HepG2 (cell line): ENCODE data around the gene HTRA2. TPM values are rescaled to one million over a fixed set of nuclear protein-coding genes. Genes with fewer than 3 reads are reported as not detected.

Experiments
- ATAC-seq: fragments of 200-7000 bp; cut with Tn5 transposase; 3 replicates; pipeline ENCODE4 v1.9.1; 2020; ENCODE audit warnings: mild to moderate bottlenecking, moderate library complexity
- BruUV-seq: library from RNA; stranded (reverse); fragments of 400-500 nt; replicated peaks from 2 replicates; lab custom pipeline; 2021; lab: Mats Ljungman, UMichigan
- CTCF ChIA-PET: fragments of 300-600 bp; formaldehyde crosslinking; extraction: SDS; loops from one replicate; lab custom pipeline; 2021; ENCODE audit warnings: low total read pairs, inconsistent platforms, low intra/inter-chr PET ratio; lab: Yijun Ruan, JAX
- POLR2A ChIA-PET: fragments of 350-600 bp; sonication (Branson Sonifier 250); formaldehyde crosslinking; loops from one replicate; lab custom pipeline; 2020; ENCODE audit warnings: antibody characterized with exemption, inconsistent platforms; lab: Yijun Ruan, JAX
- DNase-seq: peaks from one replicate; pipeline ENCODE4 v3.0.0-alpha.2; 2015; ENCODE audit warnings: low spot score
- FAIRE-seq: peaks from 3 replicates; lab custom pipeline; 2011; peaks lifted over from hg19 to GRCh38; lab: Jason Lieb, UNC
- H2AFZ ChIP-seq: one replicate; pipeline ENCODE4 v1.6.1; 2011; ENCODE audit warnings: low read length, inconsistent platforms
- H3K27ac ChIP-seq: fragments of 300-600 bp; 3 replicates; pipeline ENCODE4 v1.8.0; 2011; ENCODE audit warnings: mixed run types, mild to moderate bottlenecking, mixed read lengths, low read length, inconsistent platforms; ENCODE audit not compliant: insufficient read depth; ENCODE audit errors: extremely low read length
- H3K27me3 ChIP-seq, 2 experiments: fragments of 200-600 bp in 1 of 2; 2 replicates in 1 of 2; 3 replicates in 1 of 2; pipeline versions ENCODE4 v1.6.0 to v1.8.0; 2011; ENCODE audit warnings: low read length in 2 of 2, mild to moderate bottlenecking in 2 of 2, moderate library complexity in 2 of 2, inconsistent platforms in 1 of 2; ENCODE audit not compliant: insufficient read depth in 2 of 2, control insufficient read depth in 1 of 2
- H3K36me3 ChIP-seq, 2 experiments: fragments of 200-600 bp in 1 of 2; replicated peaks in 1 of 2; 2 replicates in 1 of 2; 3 replicates in 1 of 2; pipeline versions ENCODE4 v1.5.1 to v1.8.0; 2011; ENCODE audit warnings: low read length in 2 of 2, inconsistent platforms in 1 of 2; ENCODE audit not compliant: insufficient read depth in 2 of 2, control insufficient read depth in 1 of 2
- H3K4me1 ChIP-seq: 2 replicates; pipeline ENCODE4 v1.5.1; 2012; ENCODE audit warnings: low read length, inconsistent platforms; ENCODE audit not compliant: insufficient read depth
- H3K4me2 ChIP-seq: 2 replicates; pipeline ENCODE4 v1.6.0; 2011; ENCODE audit warnings: low read depth, low read length, inconsistent platforms
- H3K4me3 ChIP-seq, 3 experiments: fragments of 200-600 bp in 1 of 3; sonication (generic), shearing (Covaris generic) in 1 of 3; replicated peaks in 1 of 3; 2 replicates each; pipeline ENCODE4 v1.5.1; 2011 to 2016; ENCODE audit warnings: low read length in 3 of 3, inconsistent platforms in 2 of 3, low read depth in 2 of 3, mild to moderate bottlenecking in 2 of 3, control low read depth in 1 of 3, mixed read lengths in 1 of 3; ENCODE audit not compliant: insufficient read depth in 1 of 3
- H3K79me2 ChIP-seq: one replicate; pipeline ENCODE4 v1.6.1; 2011; ENCODE audit warnings: low read length, inconsistent platforms; ENCODE audit not compliant: insufficient read depth
- H3K9ac ChIP-seq: 2 replicates; pipeline ENCODE4 v1.6.0; 2011; ENCODE audit warnings: mild to moderate bottlenecking, low read depth, low read length, inconsistent platforms; ENCODE audit not compliant: insufficient read depth
- H3K9me3 ChIP-seq: 2 replicates; pipeline ENCODE4 v1.5.1; 2012; ENCODE audit warnings: mild to moderate bottlenecking, low read length
- H4K20me1 ChIP-seq: 2 replicates; pipeline ENCODE4 v1.6.0; 2011; ENCODE audit warnings: inconsistent platforms, mild to moderate bottlenecking, low read length, moderate library complexity; ENCODE audit not compliant: insufficient read depth
- ATRX ChIP-seq: sonication (generic); formaldehyde crosslinking; IDR thresholded peaks from 2 replicates; pipeline ENCODE4 v1.4.0; 2020; ENCODE audit warnings: missing genetic modification reagents, borderline replicate concordance
- PHF21A ChIP-seq: sonication (generic); formaldehyde crosslinking; IDR thresholded peaks from 2 replicates; pipeline ENCODE4 v1.5.0; 2020; ENCODE audit warnings: mild to moderate bottlenecking, missing genetic modification reagents
- SALL1 ChIP-seq: sonication (generic); formaldehyde crosslinking; IDR thresholded peaks from 2 replicates; pipeline ENCODE4 v1.8.0; 2022; ENCODE audit warnings: mild to moderate bottlenecking, missing genetic modification reagents
- SNAPC2 ChIP-seq: sonication (generic); formaldehyde crosslinking; IDR thresholded peaks from 2 replicates; pipeline ENCODE4 v1.8.1; 2022; ENCODE audit warnings: mild to moderate bottlenecking, missing genetic modification reagents
- TRAFD1 ChIP-seq: sonication (generic); formaldehyde crosslinking; IDR thresholded peaks from 2 replicates; pipeline ENCODE4 v1.5.1; 2020; ENCODE audit warnings: missing genetic modification reagents, mild to moderate bottlenecking, borderline replicate concordance
- ZNF138 ChIP-seq: sonication (generic); formaldehyde crosslinking; IDR thresholded peaks from 2 replicates; pipeline ENCODE4 v1.5.0; 2020; ENCODE audit warnings: mild to moderate bottlenecking, low read depth, missing genetic modification reagents
- ZNF225 ChIP-seq: sonication (generic); formaldehyde crosslinking; IDR thresholded peaks from 2 replicates; pipeline ENCODE4 v1.4.0; 2020; ENCODE audit warnings: mild to moderate bottlenecking, missing genetic modification reagents
- ZNF530 ChIP-seq: sonication (generic); formaldehyde crosslinking; IDR thresholded peaks from 2 replicates; pipeline ENCODE4 v1.5.0; 2020; ENCODE audit warnings: low read depth, mild to moderate bottlenecking, missing genetic modification reagents
- ZNF558 ChIP-seq: sonication (generic); formaldehyde crosslinking; IDR thresholded peaks from 2 replicates; pipeline ENCODE4 v1.9.0; 2022; ENCODE audit warnings: mild to moderate bottlenecking, missing genetic modification reagents, borderline replicate concordance
- ZNF770 ChIP-seq: sonication (generic); formaldehyde crosslinking; IDR thresholded peaks from 2 replicates; pipeline ENCODE4 v1.5.0; 2020; ENCODE audit warnings: mild to moderate bottlenecking, missing genetic modification reagents
- WGBS: methylation state at CpG from one replicate; pipeline ENCODE4 v1.1.6; 2017; ENCODE audit warnings: low lambda C conversion rate; 5-methylcytosine and 5-hydroxymethylcytosine counted together
- in situ Hi-C: cut with HindIII; loops from 2 replicates; pipeline ENCODE4 v1.10.0; 2017; ENCODE audit warnings: low pct_unique_long_range_greater_than_20kb; ENCODE audit not compliant: extremely low pct_ligation_motif_present
- intact Hi-C: fragments of 100-400 bp; cut with micrococcal nuclease; formaldehyde crosslinking; loops from one replicate; pipeline ENCODE4 v1.10.0; 2022; ENCODE audit not compliant: unreplicated experiment
- polyA plus RNA-seq, 8 experiments: library from polyadenylated mRNA; depleted of rRNA in 3 of 8; stranded (reverse) in 7 of 8; unstranded in 1 of 8; fragments of >200 nt; fragmentation: Illumina TruSeq in 4 of 8; extraction: Trizol in 4 of 8; gene quantifications; 2 replicates each; pipeline versions ENCODE4 v1.2.1 to v1.2.3, GENCODE V29; 2011 to 2016; ENCODE audit warnings: low read depth in 4 of 8, missing spikeins in 1 of 8, mixed read lengths in 1 of 8; ENCODE audit not compliant: insufficient read depth in 1 of 8
- total RNA-seq, 5 experiments: library from RNA; depleted of rRNA; stranded (reverse); fragments of >200 nt; fragmentation: Illumina TruSeq; extraction: Trizol; gene quantifications; 2 replicates each; pipeline ENCODE4 v1.2.3, GENCODE V29; 2016; ENCODE audit warnings: low read depth in 1 of 5
- TF ChIP-seq, protein P1 (sequence below): IDR thresholded peaks from 2 replicates; pipeline ENCODE4 v1.6.1; 2018; ENCODE audit warnings: missing genetic modification reagents, mild to moderate bottlenecking, missing compliant biosample characterization
- TF ChIP-seq, protein P2 (sequence below): sonication (generic); formaldehyde crosslinking; IDR thresholded peaks from 2 replicates; pipeline ENCODE4 v1.5.0; 2020; ENCODE audit warnings: missing genetic modification reagents, mild to moderate bottlenecking, borderline replicate concordance

Gene HTRA2
- total and polyA plus RNA-seq, 2 of the 13 experiments (the other 11 are each of a cell fraction or from before 2014, with no cell fraction given) = 47.7 to 50.3 TPM

DNA sequence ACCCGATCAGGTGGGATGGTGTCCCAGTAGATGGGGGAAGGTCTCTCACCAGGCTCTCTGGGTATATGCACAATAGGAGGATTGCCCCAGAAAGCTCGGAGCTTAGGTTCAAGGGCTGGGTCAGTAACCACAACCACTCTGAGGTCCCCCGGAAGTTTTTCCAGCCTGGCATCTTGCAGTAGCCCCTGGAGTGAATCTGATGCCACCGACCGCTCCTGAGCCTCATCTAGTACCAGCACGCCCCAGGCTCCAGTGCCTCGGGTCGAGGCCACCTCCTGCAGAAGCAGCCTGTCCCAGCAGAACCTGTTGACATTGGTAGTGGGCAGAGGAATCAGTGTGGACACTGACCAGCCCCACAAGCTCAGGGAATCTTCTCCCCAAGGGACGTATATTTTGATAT, 5.7 kb upstream of the HTRA2 start:
- Histone ChIP-seq H2AFZ (no peak overlapping the region), H3K9me3 (no peaks in the 10 kb centered on the region), H3K4me3 (no peak overlapping the region), H3K27ac (no peak overlapping the region), H3K27me3 (no peaks in the 10 kb centered on the region; a peak in 1 of 5 replicates), H3K79me2 (peaks cover 40% of the 10 kb centered on the region), H3K9ac (no peak overlapping the region), H3K4me1 (peaks cover 59% of the 10 kb centered on the region), H3K4me2 (no peak overlapping the region), H4K20me1 (no peaks in the 10 kb centered on the region), H3K36me3 (peaks cover 23 to 48% of the 10 kb centered on the region in 2 experiments)
- FAIRE-seq (no peak), DNase-seq (no peak), ATAC-seq (no peak)
- CTCF ChIA-PET = no interaction called here
- no peak for TF ChIP-seq TRAFD1 (CRISPR knock-in tag)
- no peak for TF ChIP-seq SNAPC2 (CRISPR knock-in tag)
- TF ChIP-seq ZNF770 (CRISPR knock-in tag) = no peak
- TF ChIP-seq ZNF138 = no peak
- no peak for TF ChIP-seq ATRX (CRISPR knock-in tag)
- no peak for TF ChIP-seq ZNF225 (CRISPR knock-in tag)
- TF ChIP-seq, protein P1, sequence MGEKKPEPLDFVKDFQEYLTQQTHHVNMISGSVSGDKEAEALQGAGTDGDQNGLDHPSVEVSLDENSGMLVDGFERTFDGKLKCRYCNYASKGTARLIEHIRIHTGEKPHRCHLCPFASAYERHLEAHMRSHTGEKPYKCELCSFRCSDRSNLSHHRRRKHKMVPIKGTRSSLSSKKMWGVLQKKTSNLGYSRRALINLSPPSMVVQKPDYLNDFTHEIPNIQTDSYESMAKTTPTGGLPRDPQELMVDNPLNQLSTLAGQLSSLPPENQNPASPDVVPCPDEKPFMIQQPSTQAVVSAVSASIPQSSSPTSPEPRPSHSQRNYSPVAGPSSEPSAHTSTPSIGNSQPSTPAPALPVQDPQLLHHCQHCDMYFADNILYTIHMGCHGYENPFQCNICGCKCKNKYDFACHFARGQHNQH = no peak
- peak; percentile 21; the same call in 1 of the 2 replicates for TF ChIP-seq SALL1 (CRISPR knock-in tag)
- no peak for TF ChIP-seq ZNF530 (CRISPR knock-in tag)
- TF ChIP-seq, protein P2, sequence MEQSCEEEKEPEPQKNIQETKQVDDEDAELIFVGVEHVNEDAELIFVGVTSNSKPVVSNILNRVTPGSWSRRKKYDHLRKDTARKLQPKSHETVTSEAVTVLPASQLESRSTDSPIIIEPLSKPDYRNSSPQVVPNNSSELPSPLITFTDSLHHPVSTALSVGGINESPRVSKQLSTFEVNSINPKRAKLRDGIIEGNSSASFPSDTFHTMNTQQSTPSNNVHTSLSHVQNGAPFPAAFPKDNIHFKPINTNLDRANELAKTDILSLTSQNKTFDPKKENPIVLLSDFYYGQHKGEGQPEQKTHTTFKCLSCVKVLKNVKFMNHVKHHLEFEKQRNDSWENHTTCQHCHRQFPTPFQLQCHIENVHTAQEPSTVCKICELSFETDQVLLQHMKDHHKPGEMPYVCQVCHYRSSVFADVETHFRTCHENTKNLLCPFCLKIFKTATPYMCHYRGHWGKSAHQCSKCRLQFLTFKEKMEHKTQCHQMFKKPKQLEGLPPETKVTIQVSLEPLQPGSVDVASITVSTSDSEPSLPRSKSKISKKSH (CRISPR knock-in tag) = no peak
- 0 out of 2 replicates have a peak, but pooled peaks have one; percentile 13 for TF ChIP-seq PHF21A (CRISPR knock-in tag)
- TF ChIP-seq ZNF558 (CRISPR knock-in tag) = no peak
- intact Hi-C loops = no loop called here
- POLR2A ChIA-PET = interaction anchor here (1.2 kb wide), 1 partner anchor 20 kb away, joined by 3 read pairs; no protein-coding TSS in a partner anchor
- in situ Hi-C loops = no loop called here
- BruUV-seq = no TSS peak
- 97% methylated on average over 9 of the region's 9 CpGs for WGBS
